H1 (cell line): ENCODE results near the gene OPCML. TPM values are rescaled to one million over a fixed set of nuclear protein-coding genes. Genes with fewer than 3 reads are reported as not detected.

ENCODE experiments used
- CTCF ChIA-PET: fragments of 300-600 bp; sonication (Branson Sonifier 250); formaldehyde crosslinking; loops from one replicate; lab custom pipeline; 2021; ENCODE audit not compliant: partially characterized antibody; lab: Charles Lee
- POLR2A ChIA-PET: fragments of 300-600 bp; sonication (Branson Sonifier 250); formaldehyde crosslinking; loops from one replicate; lab custom pipeline; 2021; ENCODE audit warnings: inconsistent platforms; ENCODE audit not compliant: partially characterized antibody; lab: Charles Lee
- DNase-seq, 2 experiments: peaks; one replicate each; pipeline versions ENCODE4 v3.0.0 to v3.0.0-alpha.2; 2010 to 2022; ENCODE audit warnings: low spot score in 2 of 2, low read depth in 1 of 2, mixed read lengths in 1 of 2
- FAIRE-seq: peaks from 2 replicates; lab custom pipeline; 2011; peaks lifted over from hg19 to GRCh38; lab: Jason Lieb, UNC
- H2AFZ ChIP-seq: 2 replicates; pipeline ENCODE4 v1.8.1; 2012; ENCODE audit warnings: low read length, inconsistent platforms
- H2AK5ac ChIP-seq: 2 replicates; pipeline ENCODE4 v1.6.1; 2013; ENCODE audit warnings: low read depth, low read length
- H2BK120ac ChIP-seq: replicated peaks from 2 replicates; pipeline ENCODE3; 2013; ENCODE audit warnings: low read depth, low read length, inconsistent platforms
- H2BK12ac ChIP-seq: 2 replicates; pipeline ENCODE4 v1.6.1; 2013; ENCODE audit warnings: low read depth, low read length
- H2BK15ac ChIP-seq: 2 replicates; pipeline ENCODE4 v1.6.1; 2013; ENCODE audit warnings: low read length
- H2BK20ac ChIP-seq: 2 replicates; pipeline ENCODE4 v1.6.1; 2013; ENCODE audit warnings: low read length
- H2BK5ac ChIP-seq: 2 replicates; pipeline ENCODE4 v1.6.1; 2013; ENCODE audit warnings: low read depth, low read length
- H3K14ac ChIP-seq: 2 replicates; pipeline ENCODE4 v1.6.1; 2013; ENCODE audit warnings: inconsistent platforms; ENCODE audit not compliant: insufficient read length
- H3K18ac ChIP-seq: 2 replicates; pipeline ENCODE4 v1.6.1; 2013; ENCODE audit warnings: low read length; ENCODE audit errors: extremely low read depth
- H3K23ac ChIP-seq: 2 replicates; pipeline ENCODE4 v1.6.1; 2013; ENCODE audit warnings: inconsistent platforms; ENCODE audit not compliant: insufficient read length
- H3K23me2 ChIP-seq: 2 replicates; pipeline ENCODE4 v1.6.1; 2013; ENCODE audit warnings: low read depth, low read length
- H3K27ac ChIP-seq: 2 replicates; pipeline ENCODE4 v1.6.1; 2011; ENCODE audit warnings: low read depth, low read length, inconsistent platforms
- H3K27me3 ChIP-seq, 4 experiments: replicated peaks in 1 of 4; 1 replicate in 1 of 4; 2 replicates in 3 of 4; pipeline versions ENCODE4 v1.6.1 to v1.8.1; 2011 to 2013; ENCODE audit warnings: low read length in 3 of 4, mild to moderate bottlenecking in 3 of 4, inconsistent platforms in 2 of 4, mixed read lengths in 2 of 4, moderate library complexity in 1 of 4; ENCODE audit not compliant: control insufficient read depth in 3 of 4, insufficient read depth in 3 of 4; ENCODE audit errors: extremely low read depth in 1 of 4
- H3K36me3 ChIP-seq, 4 experiments: 2 replicates each; pipeline versions ENCODE4 v1.6.1 to v1.8.1; 2011 to 2013; ENCODE audit warnings: mild to moderate bottlenecking in 4 of 4, low read length in 3 of 4, moderate library complexity in 2 of 4, control low read depth in 1 of 4, inconsistent platforms in 1 of 4; ENCODE audit not compliant: insufficient read depth in 4 of 4, control insufficient read depth in 2 of 4
- H3K4ac ChIP-seq: replicated peaks from 2 replicates; pipeline ENCODE3; 2013; ENCODE audit warnings: low read length, low read depth, mixed read lengths, inconsistent platforms; ENCODE audit not compliant: insufficient read length
- H3K4me1 ChIP-seq, 4 experiments: replicated peaks in 1 of 4; 1 replicate in 1 of 4; 2 replicates in 3 of 4; pipeline versions ENCODE4 v1.6.1 to v1.8.1; 2011 to 2013; ENCODE audit warnings: low read length in 3 of 4, inconsistent platforms in 2 of 4, mixed read lengths in 1 of 4; ENCODE audit not compliant: insufficient read depth in 4 of 4, control insufficient read depth in 3 of 4
- H3K4me2 ChIP-seq, 2 experiments: 2 replicates each; pipeline versions ENCODE4 v1.6.1 to v1.8.1; 2011 to 2013; ENCODE audit warnings: low read depth in 2 of 2, low read length in 2 of 2, control low read depth in 1 of 2, inconsistent platforms in 1 of 2, mild to moderate bottlenecking in 1 of 2; ENCODE audit not compliant: insufficient read depth in 1 of 2
- H3K4me3 ChIP-seq, 4 experiments: fragments of 200-600, 300-600 bp in 1 of 4; sonication (generic), shearing (Covaris generic), sonication (Bioruptor Twin) in 1 of 4; 2 replicates each; pipeline versions ENCODE4 v1.5.1 to v1.8.1; 2011 to 2016; ENCODE audit warnings: low read length in 4 of 4, low read depth in 3 of 4, control low read depth in 2 of 4, inconsistent platforms in 2 of 4, mild to moderate bottlenecking in 2 of 4, mixed read lengths in 1 of 4, moderate library complexity in 1 of 4; ENCODE audit not compliant: insufficient read depth in 2 of 4; ENCODE audit errors: extremely low read depth in 1 of 4
- H3K56ac ChIP-seq: replicated peaks from 2 replicates; pipeline ENCODE3; 2013; ENCODE audit warnings: low read depth, mild to moderate bottlenecking, mixed read lengths, low read length, inconsistent platforms; ENCODE audit not compliant: insufficient read length
- H3K79me1 ChIP-seq: 2 replicates; pipeline ENCODE4 v1.6.1; 2013; ENCODE audit warnings: low read depth, low read length, control low read depth
- H3K79me2 ChIP-seq, 2 experiments: 2 replicates each; pipeline versions ENCODE4 v1.6.1 to v1.8.1; 2012 to 2013; ENCODE audit warnings: low read length in 2 of 2, mild to moderate bottlenecking in 2 of 2, inconsistent platforms in 1 of 2; ENCODE audit not compliant: insufficient read depth in 2 of 2, control insufficient read depth in 1 of 2
- H3K9ac ChIP-seq, 4 experiments: replicated peaks in 1 of 4; 1 replicate in 1 of 4; 2 replicates in 3 of 4; pipeline versions ENCODE4 v1.6.1 to v1.8.1; 2011 to 2013; ENCODE audit warnings: low read depth in 3 of 4, low read length in 3 of 4, control low read depth in 2 of 4, mild to moderate bottlenecking in 2 of 4, moderate library complexity in 2 of 4, inconsistent platforms in 1 of 4; ENCODE audit errors: extremely low read depth in 1 of 4
- H3K9me3 ChIP-seq, 2 experiments: 2 replicates each; pipeline versions ENCODE4 v1.6.1 to v1.8.1; 2012 to 2013; ENCODE audit warnings: mild to moderate bottlenecking in 2 of 2, moderate library complexity in 2 of 2, control low read depth in 1 of 2, inconsistent platforms in 1 of 2, low read depth in 1 of 2, low read length in 1 of 2, mixed read lengths in 1 of 2; ENCODE audit not compliant: insufficient read depth in 2 of 2
- H4K20me1 ChIP-seq, 2 experiments: replicated peaks in 1 of 2; 2 replicates each; pipeline versions ENCODE3 to v1.8.1; 2011 to 2013; ENCODE audit warnings: inconsistent platforms in 2 of 2, low read length in 2 of 2, mild to moderate bottlenecking in 1 of 2; ENCODE audit not compliant: insufficient read depth in 2 of 2, control insufficient read depth in 1 of 2
- H4K5ac ChIP-seq: 2 replicates; pipeline ENCODE4 v1.6.1; 2013; ENCODE audit warnings: low read length, low read depth, mixed read lengths, inconsistent platforms; ENCODE audit not compliant: insufficient read length
- H4K8ac ChIP-seq: 2 replicates; pipeline ENCODE4 v1.8.0; 2013; ENCODE audit warnings: mild to moderate bottlenecking, moderate library complexity, low read length, inconsistent platforms; ENCODE audit not compliant: insufficient read depth; ENCODE audit errors: extremely low read depth
- H4K91ac ChIP-seq: replicated peaks from 2 replicates; pipeline ENCODE3; 2013; ENCODE audit warnings: low read length, mixed read lengths, inconsistent platforms; ENCODE audit not compliant: insufficient read length
- CHD1 ChIP-seq: IDR thresholded peaks from 2 replicates; pipeline ENCODE4 v1.6.1; 2012; ENCODE audit warnings: low read depth, low read length, improper control_type of control experiment
- CHD2 ChIP-seq: IDR thresholded peaks from 2 replicates; pipeline ENCODE4 v1.6.1; 2012; ENCODE audit warnings: low read length, improper control_type of control experiment
- GABPA ChIP-seq: IDR thresholded peaks from 2 replicates; pipeline ENCODE4 v1.6.1; 2011; ENCODE audit warnings: mild to moderate bottlenecking, low read length, moderate library complexity, borderline replicate concordance; ENCODE audit not compliant: insufficient read depth
- JUN ChIP-seq: IDR thresholded peaks from 2 replicates; pipeline ENCODE4 v1.6.1; 2011; ENCODE audit warnings: low read depth, mild to moderate bottlenecking, improper control_type of control experiment, low read length
- KDM5A ChIP-seq: fragments of 200-600 bp; IDR thresholded peaks from 2 replicates; pipeline ENCODE4 v1.7.1; 2012; ENCODE audit warnings: mild to moderate bottlenecking, low read length, inconsistent platforms, mixed read lengths
- NRF1 ChIP-seq: IDR thresholded peaks from 2 replicates; pipeline ENCODE4 v1.6.1; 2011; ENCODE audit warnings: mild to moderate bottlenecking, low read depth, low read length, improper control_type of control experiment
- PHF8 ChIP-seq: fragments of 200-600 bp; sonication (generic); conservative IDR thresholded peaks from 2 replicates; pipeline ENCODE4 v1.7.1; 2012; ENCODE audit warnings: low read depth, mild to moderate bottlenecking, inconsistent platforms, low read length, moderate library complexity
- RNF2 ChIP-seq: fragments of 200-900, 300-1000 bp; sonication (generic); IDR thresholded peaks from 2 replicates; pipeline ENCODE4 v1.7.1; 2016; ENCODE audit warnings: borderline replicate concordance, low read depth, mild to moderate bottlenecking, antibody characterized with exemption, low read length; ENCODE audit not compliant: poor library complexity, severe bottlenecking; ENCODE audit errors: missing control alignments
- SIRT6 ChIP-seq: IDR thresholded peaks from one replicate; pipeline ENCODE4 v1.7.1; 2012; ENCODE audit warnings: low read length, inconsistent platforms
- SUZ12 ChIP-seq: fragments of 200-600 bp; sonication (generic); IDR thresholded peaks from 2 replicates; pipeline ENCODE4 v1.6.1; 2012; ENCODE audit warnings: mild to moderate bottlenecking, inconsistent platforms, low read length, moderate library complexity, mixed read lengths
- TEAD4 ChIP-seq: IDR thresholded peaks from 2 replicates; pipeline ENCODE4 v1.6.1; 2012; ENCODE audit warnings: low read depth, low read length, inconsistent platforms, mixed read lengths
- WGBS, 2 experiments: shearing (Covaris generic) in 1 of 2; methylation state at CpG; one replicate each; pipeline versions ENCODE4 v1.1.6 to v1.1.7; 2013 to 2015; ENCODE audit warnings: low lambda C conversion rate in 2 of 2, mixed read lengths in 2 of 2, inconsistent platforms in 1 of 2, low coverage in 1 of 2, missing lambda C conversion rate in 1 of 2; ENCODE audit not compliant: insufficient replicate concordance in 2 of 2, insufficient coverage in 1 of 2, insufficient read length in 1 of 2; ENCODE audit errors: extremely low coverage in 1 of 2, missing lambda C conversion rate in 1 of 2; 5-methylcytosine and 5-hydroxymethylcytosine counted together
- polyA plus RNA-seq, 7 experiments: library from polyadenylated mRNA; depleted of rRNA in 3 of 7; stranded (reverse) in 5 of 7; unstranded in 2 of 7; fragments of >200 nt in 5 of 7; fragments of 200-250 nt in 2 of 7; gene quantifications; 1 replicate in 5 of 7; 2 replicates in 1 of 7; 4 replicates in 1 of 7; pipeline versions ENCODE4 v1.2.1 to v1.2.3, GENCODE V29; 2011 to 2013; ENCODE audit warnings: missing spikeins in 2 of 7, mixed read lengths in 2 of 7
- total RNA-seq: library from RNA; stranded (reverse); fragmentation: NEBNext Ultra II Directional; extraction: Animal tissue kit (Norgen Biotek cat#: 25700); gene quantifications from 2 replicates; pipeline ENCODE4 v1.2.1, GENCODE V29; 2021
- TF ChIP-seq, protein P1 (sequence below): IDR thresholded peaks from 2 replicates; pipeline ENCODE4 v1.6.1; 2012; ENCODE audit warnings: inconsistent platforms

Gene OPCML
- total and polyA plus RNA-seq, 2 of the 8 experiments (the other 6 are each of a cell fraction or from before 2014, with no cell fraction given): 2.3 to 3.1 TPM

DNA sequence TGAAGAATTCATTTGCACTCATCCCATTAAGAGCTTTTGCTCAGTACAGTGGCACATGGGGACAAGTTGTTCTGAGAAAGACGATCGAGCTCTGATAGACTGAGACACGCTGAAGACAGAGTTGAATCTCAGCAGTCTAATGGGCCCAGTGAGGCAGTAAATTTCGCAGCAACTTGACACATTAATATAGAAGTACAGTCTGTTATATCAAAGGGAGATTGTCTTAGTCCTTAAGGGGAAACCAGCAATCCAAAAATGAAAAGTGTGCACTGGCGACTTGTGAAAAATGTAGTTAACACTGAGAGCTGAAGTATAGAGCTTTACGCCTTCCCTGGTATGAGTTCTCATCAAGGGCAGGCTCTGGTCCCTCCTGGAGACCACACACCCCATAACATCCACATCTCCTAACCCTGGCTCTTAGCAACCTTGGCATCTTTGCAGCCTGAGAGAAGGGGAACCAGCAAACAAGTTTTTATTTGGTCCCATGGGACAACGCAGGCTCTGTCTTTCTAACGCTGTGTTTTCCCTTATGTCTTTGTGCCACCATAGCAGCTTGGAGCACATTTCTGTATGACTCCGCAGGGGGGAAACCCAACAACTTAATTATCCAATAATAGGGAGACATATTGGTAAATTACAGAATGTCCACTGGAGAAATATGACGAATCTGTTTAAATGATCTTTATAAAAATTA is 952.5 kb downstream of the OPCML start:
- peaks cover 0 to 2% (median 0%) of the 10 kb centered on the region in 4 experiments; a peak in 1 of 7 replicates for H3K4me1 ChIP-seq
- no peaks in the 10 kb centered on the region for H3K79me1 ChIP-seq
- no peak overlapping the region for H4K91ac ChIP-seq
- CTCF ChIA-PET: interaction anchor here (0.7 kb wide), 1 partner anchor 13 kb away, joined by 3 read pairs; no protein-coding TSS in a partner anchor
- no peak overlapping the region for H3K14ac ChIP-seq
- POLR2A ChIA-PET: interaction anchor here (0.6 kb wide), 1 partner anchor 266 kb away, joined by 3 read pairs; no protein-coding TSS in a partner anchor
- no peaks in the 10 kb centered on the region for H3K27me3 ChIP-seq
- no peak overlapping the region for H2BK20ac ChIP-seq
- no peak overlapping the region for H3K4me3 ChIP-seq
- WGBS, 2 experiments: 93% methylated on average over 10 of the region's 10 CpGs; no CpG with 5 or more reads in 1 of the 2 experiments
- no peak overlapping the region for H3K4ac ChIP-seq
- H3K23me2 ChIP-seq: no peaks in the 10 kb centered on the region
- no peaks in the 10 kb centered on the region for H4K20me1 ChIP-seq
- no peak overlapping the region for H2AK5ac ChIP-seq
- H3K79me2 ChIP-seq: no peaks in the 10 kb centered on the region
- no peak overlapping the region for H2BK15ac ChIP-seq
- H3K4me2 ChIP-seq: no peak overlapping the region
- H4K8ac ChIP-seq: no peak overlapping the region
- FAIRE-seq (no peak), DNase-seq (no peak)
- no peak overlapping the region for H2BK5ac ChIP-seq
- no peaks in the 10 kb centered on the region for H3K9me3 ChIP-seq
- H2BK120ac ChIP-seq: no peak overlapping the region
- H3K18ac ChIP-seq: no peak overlapping the region
- no peaks in the 10 kb centered on the region for H3K36me3 ChIP-seq
- no peak overlapping the region for H2BK12ac ChIP-seq
- no peak overlapping the region for H3K27ac ChIP-seq
- H4K5ac ChIP-seq: no peak overlapping the region
- H3K56ac ChIP-seq: no peak overlapping the region
- H2AFZ ChIP-seq: no peak overlapping the region
- H3K23ac ChIP-seq: no peak overlapping the region
- H3K9ac ChIP-seq: no peak overlapping the region
- TF ChIP-seq TEAD4: no peak
- TF ChIP-seq, protein P1, sequence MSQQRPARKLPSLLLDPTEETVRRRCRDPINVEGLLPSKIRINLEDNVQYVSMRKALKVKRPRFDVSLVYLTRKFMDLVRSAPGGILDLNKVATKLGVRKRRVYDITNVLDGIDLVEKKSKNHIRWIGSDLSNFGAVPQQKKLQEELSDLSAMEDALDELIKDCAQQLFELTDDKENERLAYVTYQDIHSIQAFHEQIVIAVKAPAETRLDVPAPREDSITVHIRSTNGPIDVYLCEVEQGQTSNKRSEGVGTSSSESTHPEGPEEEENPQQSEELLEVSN: no peak
- TF ChIP-seq RNF2: no peak
- no peak for TF ChIP-seq CHD2
- no peak for TF ChIP-seq GABPA
- no peak for TF ChIP-seq SIRT6
- TF ChIP-seq JUN: no peak
- no peak for TF ChIP-seq NRF1
- no peak for TF ChIP-seq CHD1
- no peak for TF ChIP-seq PHF8
- no peak for TF ChIP-seq SUZ12
- TF ChIP-seq KDM5A: no peak
